ENCODE results near the gene NAA11.

GRCh38 chr4:79290376-79290775, 35.5 kb downstream of the NAA11 start:
- TF ChIP-seq EZH2 (IDR thresholded peaks at IDR 0.05; ENCODE audit: borderline replicate concordance, low read length) (no peak), CTCF (conservative IDR thresholded peaks at IDR 0.05 in 1 of 2, IDR thresholded peaks at IDR 0.05 in 1 of 2; ENCODE audit: extremely low read depth in 1 of 2, insufficient read depth in 1 of 2, low read depth in 1 of 2, low read length in 2 of 2) (no peak)
